GM12872 (cell line): ENCODE data around the gene WBP2.

ENCODE experiments used
- CTCF ChIP-seq: IDR thresholded peaks from 3 replicates; pipeline ENCODE4 v1.5.1; 2011; ENCODE audit warnings: low read depth, mild to moderate bottlenecking, low read length, moderate library complexity; ENCODE audit not compliant: insufficient read depth

Gene WBP2

GRCh38 chr17:75811174-75811573 is 44.0 kb downstream of the WBP2 start:
- no peak for TF ChIP-seq CTCF

- TF ChIP-seq CTCF = no peak
Observed at GRCh38 chr17:75810216-75810615, 44.9 kb downstream of the WBP2 start.

GRCh38 chr17:75809631-75810111 is 45.5 kb downstream of the WBP2 start:
- TF ChIP-seq CTCF = no peak

GRCh38 chr17:75808905-75809621 is 46.1 kb downstream of the WBP2 start:
- TF ChIP-seq CTCF = no peak

GRCh38 chr17:75808549-75808904 is 46.6 kb downstream of the WBP2 start:
- no peak for TF ChIP-seq CTCF

GRCh38 chr17:75807861-75808260 is 47.3 kb downstream of the WBP2 start:
- no peak for TF ChIP-seq CTCF

- TF ChIP-seq CTCF = no peak
Observed at GRCh38 chr17:75806822-75807500, 48.2 kb downstream of the WBP2 start.
